Loucy (cell line): ENCODE measurements around the gene ISLR2.

Experiments
- H2AFZ ChIP-seq: fragments of 200-600 bp; sonication (generic); 2 replicates; pipeline ENCODE4 v1.6.0; 2016; ENCODE audit warnings: antibody characterized with exemption, mild to moderate bottlenecking, low read length, moderate library complexity
- H3F3A ChIP-seq: fragments of 200-600 bp; 2 replicates; pipeline ENCODE4 v1.6.0; 2016; ENCODE audit warnings: antibody characterized with exemption, low read depth, mild to moderate bottlenecking
- H3K27me3 ChIP-seq: fragments of 200-600 bp; sonication (generic); 2 replicates; pipeline ENCODE4 v1.6.1; 2014; ENCODE audit warnings: low read length, mild to moderate bottlenecking; ENCODE audit not compliant: insufficient read depth, poor library complexity, severe bottlenecking
- H3K36me3 ChIP-seq: fragments of 200-600 bp; sonication (generic); 2 replicates; pipeline ENCODE4 v1.6.1; 2016; ENCODE audit warnings: low read length; ENCODE audit not compliant: insufficient read depth
- H3K4me1 ChIP-seq: fragments of 200-600 bp; sonication (generic); 2 replicates; pipeline ENCODE4 v1.5.1; 2014; ENCODE audit warnings: low read length, mild to moderate bottlenecking; ENCODE audit not compliant: insufficient read depth, poor library complexity, severe bottlenecking
- H3K4me2 ChIP-seq: fragments of 200-600 bp; sonication (generic); 2 replicates; pipeline ENCODE4 v1.6.0; 2014; ENCODE audit warnings: antibody characterized with exemption, low read length, low read depth, mild to moderate bottlenecking; ENCODE audit not compliant: poor library complexity, severe bottlenecking
- H3K4me3 ChIP-seq: fragments of 200-600 bp; sonication (generic); 2 replicates; pipeline ENCODE4 v1.5.1; 2014; ENCODE audit warnings: low read length, mild to moderate bottlenecking, mixed read lengths; ENCODE audit not compliant: poor library complexity, severe bottlenecking
- H3K79me2 ChIP-seq: fragments of 200-600 bp; sonication (generic); 2 replicates; pipeline ENCODE4 v1.6.1; 2014; ENCODE audit warnings: low read length; ENCODE audit not compliant: insufficient read depth
- H3K9ac ChIP-seq: fragments of 200-600 bp; sonication (generic); 2 replicates; pipeline ENCODE4 v1.6.0; 2014; ENCODE audit warnings: mild to moderate bottlenecking, low read depth, low read length, moderate library complexity; ENCODE audit not compliant: poor library complexity, severe bottlenecking
- H3K9me2 ChIP-seq: fragments of 200-600 bp; sonication (generic); replicated peaks from 2 replicates; pipeline ENCODE4 v1.6.1; 2016; ENCODE audit warnings: low read depth, low read length, mixed read lengths
- H3K9me3 ChIP-seq: fragments of 200-600 bp; sonication (generic); 2 replicates; pipeline ENCODE4 v1.6.1; 2014; ENCODE audit warnings: mild to moderate bottlenecking, antibody characterized with exemption, low read length, low read depth; ENCODE audit not compliant: insufficient read depth
- H4K20me1 ChIP-seq: fragments of 200-600 bp; sonication (generic); 2 replicates; pipeline ENCODE4 v1.6.0; 2014; ENCODE audit warnings: antibody characterized with exemption, low read length, mild to moderate bottlenecking; ENCODE audit not compliant: insufficient read depth, poor library complexity, severe bottlenecking
- CTCF ChIP-seq: fragments of 200-600 bp; sonication (generic); conservative IDR thresholded peaks from 2 replicates; pipeline ENCODE4 v1.5.1; 2014; ENCODE audit warnings: mild to moderate bottlenecking, antibody characterized with exemption, low read length
- EZH2phosphoT487 ChIP-seq: fragments of 200-600 bp; IDR thresholded peaks from 2 replicates; pipeline ENCODE4 v1.6.1; 2018; ENCODE audit warnings: antibody characterized with exemption, mild to moderate bottlenecking, moderate library complexity, borderline replicate concordance

Gene ISLR2

GRCh38 chr15:74178326-74179100, 48.1 kb downstream of the ISLR2 start:
- Histone ChIP-seq H2AFZ (no peak overlapping the region), H3K9me3 (no peaks in the 10 kb centered on the region), H3K27me3 (no peaks in the 10 kb centered on the region), H3K9ac (no peak overlapping the region), H3F3A (no peaks in the 10 kb centered on the region), H3K4me3 (no peak overlapping the region), H4K20me1 (no peaks in the 10 kb centered on the region), H3K9me2 (no peaks in the 10 kb centered on the region), H3K36me3 (peaks cover 24% of the 10 kb centered on the region; the same call in 1 of the 2 replicates), H3K4me2 (no peak overlapping the region), H3K79me2 (no peaks in the 10 kb centered on the region), H3K4me1 (no peaks in the 10 kb centered on the region)
- TF ChIP-seq CTCF (no peak), EZH2phosphoT487 (no peak)

GRCh38 chr15:74179101-74179841, 48.9 kb downstream of the ISLR2 start:
- Histone ChIP-seq H3K9ac (no peak overlapping the region), H3K36me3 (peaks cover 24% of the 10 kb centered on the region; the same call in 1 of the 2 replicates), H3K79me2 (no peaks in the 10 kb centered on the region), H3K9me2 (no peaks in the 10 kb centered on the region), H4K20me1 (no peaks in the 10 kb centered on the region), H3K4me1 (no peaks in the 10 kb centered on the region), H3K4me3 (no peak overlapping the region), H2AFZ (no peak overlapping the region), H3K27me3 (no peaks in the 10 kb centered on the region), H3K9me3 (no peaks in the 10 kb centered on the region), H3K4me2 (no peak overlapping the region), H3F3A (no peaks in the 10 kb centered on the region)
- no peak for TF ChIP-seq CTCF
- no peak for TF ChIP-seq EZH2phosphoT487

GRCh38 chr15:74179983-74180880, 49.8 kb downstream of the ISLR2 start:
- H3K36me3 ChIP-seq = peaks cover 24% of the 10 kb centered on the region; the same call in 1 of the 2 replicates
- H3K79me2 ChIP-seq = no peaks in the 10 kb centered on the region
- no peaks in the 10 kb centered on the region for H3K9me2 ChIP-seq
- H2AFZ ChIP-seq = no peak overlapping the region
- H3K27me3 ChIP-seq = no peaks in the 10 kb centered on the region
- no peaks in the 10 kb centered on the region for H3F3A ChIP-seq
- H3K9me3 ChIP-seq = no peaks in the 10 kb centered on the region
- TF ChIP-seq EZH2phosphoT487 (no peak), CTCF (no peak)
- no peak overlapping the region for H3K4me2 ChIP-seq
- no peak overlapping the region for H3K4me3 ChIP-seq
- no peaks in the 10 kb centered on the region for H3K4me1 ChIP-seq
- no peaks in the 10 kb centered on the region for H4K20me1 ChIP-seq
- no peak overlapping the region for H3K9ac ChIP-seq
